HFF-Myc (cell line): ENCODE measurements around the gene PARD3.

Experiments used
- DNase-seq: peaks from one replicate; pipeline ENCODE4 v3.0.0-alpha.2; 2011; ENCODE audit warnings: low read depth; ENCODE audit errors: extremely low read depth
- H3K4me3 ChIP-seq: replicated peaks from 2 replicates; pipeline ENCODE4 v1.5.1; 2011; ENCODE audit warnings: low read depth, mild to moderate bottlenecking, control low read depth, low read length
- TF ChIP-seq, protein P1 (sequence below): IDR thresholded peaks from 2 replicates; pipeline ENCODE4 v1.5.1; 2012; ENCODE audit warnings: mild to moderate bottlenecking, low read depth, low read length, control low read depth; ENCODE audit errors: missing control alignments

Gene PARD3

DNA sequence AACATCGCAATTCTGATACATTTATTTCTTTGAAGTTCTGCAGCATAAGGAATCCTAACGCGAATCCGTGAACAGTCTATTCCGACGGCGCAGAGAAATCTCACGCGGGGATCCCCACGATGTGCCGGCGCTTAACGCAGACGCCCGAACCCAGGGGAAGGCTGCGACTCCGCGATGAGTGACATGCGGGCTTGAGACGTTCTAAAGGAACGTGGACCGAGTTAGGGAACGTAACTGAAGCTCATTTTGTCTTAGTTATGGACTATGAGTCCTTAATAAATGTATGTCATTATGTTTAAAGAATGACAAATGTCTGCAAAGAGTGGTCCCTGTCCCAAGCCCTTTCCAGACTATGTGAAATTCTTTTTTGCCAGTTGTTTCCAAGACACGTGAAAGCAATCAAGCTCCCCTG is 995 bp upstream of the PARD3 start:
- H3K4me3 ChIP-seq = peak overlapping the region; percentile 87
- TF ChIP-seq, protein P1, sequence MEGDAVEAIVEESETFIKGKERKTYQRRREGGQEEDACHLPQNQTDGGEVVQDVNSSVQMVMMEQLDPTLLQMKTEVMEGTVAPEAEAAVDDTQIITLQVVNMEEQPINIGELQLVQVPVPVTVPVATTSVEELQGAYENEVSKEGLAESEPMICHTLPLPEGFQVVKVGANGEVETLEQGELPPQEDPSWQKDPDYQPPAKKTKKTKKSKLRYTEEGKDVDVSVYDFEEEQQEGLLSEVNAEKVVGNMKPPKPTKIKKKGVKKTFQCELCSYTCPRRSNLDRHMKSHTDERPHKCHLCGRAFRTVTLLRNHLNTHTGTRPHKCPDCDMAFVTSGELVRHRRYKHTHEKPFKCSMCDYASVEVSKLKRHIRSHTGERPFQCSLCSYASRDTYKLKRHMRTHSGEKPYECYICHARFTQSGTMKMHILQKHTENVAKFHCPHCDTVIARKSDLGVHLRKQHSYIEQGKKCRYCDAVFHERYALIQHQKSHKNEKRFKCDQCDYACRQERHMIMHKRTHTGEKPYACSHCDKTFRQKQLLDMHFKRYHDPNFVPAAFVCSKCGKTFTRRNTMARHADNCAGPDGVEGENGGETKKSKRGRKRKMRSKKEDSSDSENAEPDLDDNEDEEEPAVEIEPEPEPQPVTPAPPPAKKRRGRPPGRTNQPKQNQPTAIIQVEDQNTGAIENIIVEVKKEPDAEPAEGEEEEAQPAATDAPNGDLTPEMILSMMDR = no peak
- DNase-seq = no peak

DNA sequence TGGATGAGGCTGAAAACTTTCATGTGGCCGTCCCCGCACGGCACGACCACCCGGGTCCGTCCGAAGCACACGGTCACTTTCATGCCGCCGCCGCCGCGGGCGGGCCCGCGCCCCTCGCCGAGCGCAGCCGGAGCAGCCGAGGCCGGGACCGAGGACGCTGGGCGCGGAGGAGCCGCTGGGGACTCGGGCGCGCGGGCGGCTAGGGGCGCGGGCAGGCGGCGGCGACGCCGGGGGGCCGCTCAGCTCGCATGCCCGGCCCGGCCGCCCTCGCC is 247 bp downstream of the PARD3 start:
- H3K4me3 ChIP-seq = peak overlapping the region; percentile 87
- TF ChIP-seq, protein P1 = no peak
- DNase-seq = no peak

DNA sequence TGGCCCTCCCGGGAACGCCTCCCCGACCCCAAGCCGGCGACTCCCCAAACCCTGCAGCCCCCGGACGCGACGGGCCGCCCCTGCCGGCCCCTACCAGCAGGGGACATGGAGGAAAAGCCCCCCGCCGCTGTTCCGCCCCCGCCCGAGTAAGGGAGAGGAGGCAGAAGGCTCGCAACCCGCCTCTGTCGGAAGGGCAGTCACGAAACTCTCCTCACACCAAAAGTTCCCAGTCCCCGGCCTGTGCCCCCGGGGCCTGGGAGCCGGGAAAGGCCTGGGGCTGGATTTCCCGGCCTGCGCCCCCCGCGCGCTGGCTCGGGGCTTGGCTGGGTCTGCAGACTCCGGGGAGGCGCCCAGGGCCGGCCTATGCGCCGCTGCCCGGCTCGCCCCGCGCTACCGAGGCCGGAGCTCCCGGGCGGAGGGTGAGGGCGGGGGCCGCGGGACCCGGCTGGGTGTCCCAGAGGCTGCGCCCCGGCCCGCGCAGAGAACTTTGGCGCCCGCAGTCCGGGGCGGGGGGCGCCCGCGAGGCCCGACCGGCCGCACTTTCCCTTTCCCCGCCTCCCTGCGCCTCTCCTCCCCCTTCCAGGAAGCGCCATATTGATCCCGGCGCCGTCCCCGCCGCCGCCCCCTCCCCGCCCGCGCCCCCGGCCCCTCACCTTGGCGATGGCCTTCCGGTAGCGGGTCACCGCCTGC is 728 bp downstream of the PARD3 start:
- TF ChIP-seq, protein P1 = no peak
- no peak for DNase-seq
- H3K4me3 ChIP-seq = peak overlapping the region; percentile 87

DNA sequence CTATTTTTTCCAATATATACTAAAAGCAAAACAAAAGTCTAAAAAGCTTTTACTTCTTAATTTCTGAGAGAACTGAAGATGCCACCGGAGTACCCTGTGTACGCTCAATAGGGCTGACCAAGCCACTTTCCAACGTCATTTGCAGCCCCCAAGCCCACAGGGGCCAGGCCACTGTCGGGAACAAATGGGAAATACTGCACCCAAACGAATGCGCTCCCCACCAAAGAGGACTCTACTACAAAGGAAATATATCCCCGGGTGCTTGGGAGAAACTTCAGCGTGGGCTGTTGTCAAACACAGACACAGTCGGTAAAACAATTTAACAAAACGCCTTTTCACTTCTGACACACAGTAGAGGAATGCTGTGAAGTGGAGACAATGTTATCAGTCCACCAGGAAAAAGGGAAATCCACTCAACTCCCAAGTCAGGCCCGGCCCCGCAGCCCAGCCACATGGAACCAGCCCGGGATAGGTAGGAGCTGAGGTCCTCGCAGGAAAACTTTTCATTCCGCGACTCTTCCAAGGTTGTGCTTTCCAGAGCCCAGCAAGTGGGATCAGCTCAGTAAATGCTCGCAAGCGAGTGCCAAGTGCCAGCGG is 1.4 kb downstream of the PARD3 start:
- TF ChIP-seq, protein P1 = no peak
- H3K4me3 ChIP-seq = peak overlapping the region; percentile 87
- DNase-seq = no peak

DNA sequence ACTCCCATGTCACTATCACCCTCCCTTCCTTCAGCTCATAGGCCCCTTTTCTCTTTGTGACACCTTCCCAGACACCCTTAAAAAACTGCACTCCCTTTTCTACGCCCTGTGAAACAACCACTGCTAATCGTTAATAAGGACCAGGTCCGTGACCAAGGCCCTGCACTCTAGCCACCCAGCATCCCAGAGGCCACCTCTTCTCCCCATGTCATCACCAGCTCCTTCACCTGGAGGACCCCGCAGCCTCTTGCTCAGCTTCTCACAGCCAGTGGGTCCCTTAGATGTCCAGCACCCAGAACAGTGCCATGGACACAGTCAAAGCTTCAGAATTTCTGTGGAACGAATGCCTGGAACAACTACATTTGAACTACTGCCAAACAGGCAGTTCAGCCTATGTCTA is 2.3 kb downstream of the PARD3 start:
- TF ChIP-seq, protein P1 = no peak
- H3K4me3 ChIP-seq = peak overlapping the region; percentile 87
- DNase-seq = no peak

DNA sequence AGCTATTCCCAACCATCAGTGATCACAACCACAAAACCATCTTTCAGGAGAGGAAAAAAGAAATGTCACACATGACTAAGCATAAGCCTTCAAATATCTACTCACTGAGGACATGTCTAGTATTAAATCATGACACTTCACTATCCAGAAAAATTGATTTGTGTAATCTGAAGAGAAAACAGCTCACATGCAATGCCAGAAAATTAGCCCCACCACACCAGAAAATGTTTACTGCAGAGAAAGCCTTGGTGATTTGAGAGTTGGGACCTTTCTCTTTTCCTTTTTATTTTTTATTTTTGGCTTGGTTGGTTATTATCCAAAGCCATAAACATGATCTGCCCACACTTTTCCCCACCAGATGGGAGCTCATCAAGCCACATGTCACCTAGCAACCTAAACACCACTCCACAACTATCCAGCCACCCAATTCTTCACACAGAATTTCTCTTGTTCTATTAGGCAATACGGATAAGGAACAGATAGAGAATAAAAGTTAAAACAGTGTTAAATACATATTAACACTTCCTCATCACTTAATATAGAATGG is 3.1 kb downstream of the PARD3 start:
- H3K4me3 ChIP-seq = no peak overlapping the region
- TF ChIP-seq, protein P1 = no peak
- DNase-seq = no peak
